Memory B cell (primary cell): Measurements from ENCODE around the gene PPME1.

Experiments used
- ATAC-seq: fragments of 150-1000 bp; cut with Tn5 transposase; 2 replicates; pipeline ENCODE4 v1.10.0; 2021; ENCODE audit warnings: low read depth, mild to moderate bottlenecking, moderate library complexity
- DNase-seq, 2 donors: peaks; one replicate each; pipeline ENCODE4 v3.0.0; 2022; ENCODE audit warnings: low spot score in 2 of 2
- H3K27ac Mint-ChIP-seq: one replicate; pipeline ENCODE4 v1.8.0; 2022; ENCODE audit warnings: mild to moderate bottlenecking, moderate library complexity, mixed read lengths
- H3K27me3 Mint-ChIP-seq: one replicate; pipeline ENCODE4 v1.8.0; 2022; ENCODE audit warnings: mixed read lengths
- H3K36me3 Mint-ChIP-seq: one replicate; pipeline ENCODE4 v1.8.0; 2022; ENCODE audit warnings: mild to moderate bottlenecking, mixed read lengths
- H3K4me1 Mint-ChIP-seq: one replicate; pipeline ENCODE4 v1.8.0; 2022; ENCODE audit warnings: mixed read lengths
- H3K4me3 Mint-ChIP-seq: one replicate; pipeline ENCODE4 v1.8.0; 2022; ENCODE audit warnings: mild to moderate bottlenecking, moderate library complexity, mixed read lengths
- H3K9me3 Mint-ChIP-seq: one replicate; pipeline ENCODE4 v1.8.0; 2022; ENCODE audit warnings: mixed read lengths

Gene PPME1

DNA sequence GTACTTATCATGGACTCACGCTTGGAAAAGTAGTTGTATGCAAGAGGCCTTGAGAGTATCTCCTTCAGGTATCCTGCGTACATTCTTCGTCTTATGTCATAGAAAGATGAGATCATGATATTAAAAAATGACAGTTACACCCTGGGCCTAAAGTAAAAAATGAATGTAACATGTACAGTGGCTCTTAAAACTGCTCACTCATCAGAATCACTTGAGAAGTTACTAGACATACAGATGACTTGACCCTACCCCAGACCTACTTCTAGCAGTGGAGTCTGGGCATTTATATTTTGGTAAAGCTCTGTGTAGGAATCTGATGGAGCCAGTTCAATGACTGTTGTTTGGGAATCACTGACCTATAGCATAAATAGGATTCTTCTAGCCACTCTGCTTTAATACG is 54.5 kb downstream of the PPME1 start:
- Mint-ChIP-seq H3K27ac (no peak overlapping the region), H3K9me3 (no peaks in the 10 kb centered on the region)

DNA sequence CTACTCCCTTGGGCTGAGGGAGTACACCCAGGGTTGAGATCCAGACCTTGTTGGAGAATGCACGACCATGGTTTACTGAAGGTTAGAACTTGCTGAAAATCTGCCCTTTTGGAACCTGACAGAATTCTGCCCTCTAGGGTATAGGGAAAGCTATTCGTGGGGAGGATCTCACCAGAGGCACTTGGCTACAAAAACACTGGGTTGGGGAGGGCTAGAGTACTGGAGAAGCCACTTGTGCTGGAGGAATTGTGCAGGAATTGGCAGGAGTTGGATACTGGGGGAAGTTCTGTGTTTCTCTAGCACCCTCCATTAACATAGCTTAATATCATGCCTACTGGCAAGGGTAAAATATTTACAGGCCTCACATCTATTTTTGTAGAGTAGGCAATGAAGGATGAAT is 55.8 kb downstream of the PPME1 start:
- H3K4me3 Mint-ChIP-seq, result no peak overlapping the region
- peaks cover 11% of the 10 kb centered on the region for H3K36me3 Mint-ChIP-seq
- no peak overlapping the region for H3K27ac Mint-ChIP-seq
- no peaks in the 10 kb centered on the region for H3K9me3 Mint-ChIP-seq
- no peaks in the 10 kb centered on the region for H3K27me3 Mint-ChIP-seq
- H3K4me1 Mint-ChIP-seq, result no peaks in the 10 kb centered on the region
- no peak for DNase-seq
- ATAC-seq, result no peak

More for the DNA sequence above, 54.5 kb downstream of the PPME1 start:
- no peaks in the 10 kb centered on the region for H3K27me3 Mint-ChIP-seq
- DNase-seq, result no peak
- no peak overlapping the region for H3K4me3 Mint-ChIP-seq
- no peaks in the 10 kb centered on the region for H3K4me1 Mint-ChIP-seq
- ATAC-seq, result no peak
- H3K36me3 Mint-ChIP-seq, result peaks cover 11% of the 10 kb centered on the region

DNA sequence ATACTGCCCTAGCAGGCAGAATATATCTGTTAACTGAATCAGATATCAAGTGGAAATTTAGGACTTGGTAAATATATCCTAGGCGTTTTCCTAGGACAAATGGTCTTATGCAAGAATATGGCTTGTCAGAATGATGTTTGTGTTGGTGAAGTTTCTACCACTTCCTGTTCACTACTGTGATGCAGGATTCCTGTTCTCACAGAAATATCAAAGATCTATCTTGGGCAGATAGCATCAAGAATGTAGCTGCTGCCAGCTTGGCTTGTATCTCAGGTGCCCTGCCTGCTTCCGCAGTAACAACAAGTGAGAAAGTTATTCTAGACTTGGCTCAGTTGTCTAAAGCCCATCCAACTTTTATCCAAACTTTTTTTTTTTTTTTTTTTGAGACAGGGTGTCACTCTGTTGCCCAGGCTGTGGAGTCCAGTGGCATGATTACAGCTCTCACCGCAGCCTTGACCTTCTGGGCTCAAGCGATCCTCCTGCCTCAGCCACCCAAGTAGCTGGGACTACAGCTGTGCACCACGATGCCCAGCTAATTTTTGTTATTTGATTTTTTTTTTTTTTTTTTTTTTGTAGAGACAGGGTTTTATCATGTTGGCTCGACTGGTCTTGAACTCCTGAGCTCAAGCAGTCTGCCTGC is 61.3 kb downstream of the PPME1 start:
- H3K27ac Mint-ChIP-seq, result no peak overlapping the region
- no peak for ATAC-seq
- H3K36me3 Mint-ChIP-seq, result peaks cover 6% of the 10 kb centered on the region
- no peaks in the 10 kb centered on the region for H3K4me1 Mint-ChIP-seq
- no peaks in the 10 kb centered on the region for H3K27me3 Mint-ChIP-seq
- H3K9me3 Mint-ChIP-seq, result no peaks in the 10 kb centered on the region
- no peak for DNase-seq
- H3K4me3 Mint-ChIP-seq, result no peak overlapping the region

DNA sequence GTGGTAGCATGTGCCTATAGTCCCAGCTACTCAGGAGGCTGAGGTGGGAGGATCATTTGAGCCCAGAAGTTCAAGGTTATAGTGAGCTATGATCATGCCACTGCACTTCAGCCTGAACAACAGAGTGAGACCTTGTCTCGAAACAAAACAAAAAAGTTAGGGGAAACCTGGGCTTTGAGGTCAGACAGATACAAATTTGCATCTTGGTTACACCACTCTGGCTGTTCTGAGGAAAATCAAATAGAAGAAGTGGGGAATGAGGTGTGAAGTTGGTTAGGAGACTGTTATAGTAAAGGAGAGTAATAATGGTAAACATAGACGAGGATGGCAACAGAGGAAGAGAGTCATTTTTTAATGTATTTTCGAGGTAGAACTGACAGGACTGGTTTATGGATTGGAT is 62.6 kb downstream of the PPME1 start:
- Mint-ChIP-seq H3K36me3 (peaks cover 7% of the 10 kb centered on the region), H3K4me1 (no peaks in the 10 kb centered on the region)

DNA sequence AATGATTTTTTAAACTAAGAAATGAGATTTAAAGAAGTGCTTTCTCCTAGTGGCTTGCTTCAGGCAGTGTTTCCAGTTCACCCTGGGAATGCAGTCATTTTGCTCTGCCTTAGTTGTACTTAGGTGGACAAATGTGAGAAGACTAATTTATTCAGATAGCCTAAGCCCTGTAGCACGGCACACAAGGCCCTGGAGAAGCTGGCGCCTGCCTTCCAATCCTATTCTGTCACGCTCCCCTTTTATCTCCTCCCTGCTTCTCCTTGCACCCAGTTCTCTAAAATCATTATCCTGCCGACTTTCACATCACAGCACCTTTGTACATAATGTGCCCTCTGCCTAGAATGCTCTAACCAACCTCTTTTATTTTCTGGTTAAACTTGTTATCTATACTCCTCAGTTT is 64.0 kb downstream of the PPME1 start:
- no peak for DNase-seq
- Mint-ChIP-seq H3K36me3 (peaks cover 16% of the 10 kb centered on the region), H3K9me3 (peaks cover 1% of the 10 kb centered on the region), H3K27ac (no peak overlapping the region), H3K4me3 (no peak overlapping the region), H3K4me1 (no peaks in the 10 kb centered on the region), H3K27me3 (no peaks in the 10 kb centered on the region)
- ATAC-seq, result no peak

More for the DNA sequence above, 62.6 kb downstream of the PPME1 start:
- no peaks in the 10 kb centered on the region for H3K27me3 Mint-ChIP-seq
- DNase-seq (no peak), ATAC-seq (no peak)
- H3K27ac Mint-ChIP-seq, result no peak overlapping the region
- no peaks in the 10 kb centered on the region for H3K9me3 Mint-ChIP-seq
- no peak overlapping the region for H3K4me3 Mint-ChIP-seq

DNA sequence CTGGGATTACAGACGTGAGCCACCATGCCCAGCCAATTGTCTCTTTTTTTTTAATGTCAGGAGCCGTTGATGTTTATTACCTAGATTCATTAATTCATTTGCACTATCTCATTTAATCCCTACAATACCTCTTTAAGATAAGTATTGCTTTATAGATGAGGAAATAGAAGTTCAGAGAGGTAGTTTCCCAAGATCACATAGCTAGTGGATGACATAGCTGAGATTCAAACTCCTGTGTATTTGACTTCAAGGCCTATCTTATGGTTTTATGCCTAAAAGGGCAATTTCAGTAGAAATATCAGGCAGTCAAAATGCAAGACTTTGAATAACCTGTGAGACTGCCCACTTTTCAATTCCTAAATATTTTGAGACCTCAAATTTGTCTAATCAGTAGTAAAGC is 66.5 kb downstream of the PPME1 start:
- H3K4me3 Mint-ChIP-seq, result no peak overlapping the region
- H3K9me3 Mint-ChIP-seq, result peaks cover 1% of the 10 kb centered on the region
- peaks cover 20% of the 10 kb centered on the region for H3K36me3 Mint-ChIP-seq
- H3K4me1 Mint-ChIP-seq, result no peaks in the 10 kb centered on the region
- H3K27me3 Mint-ChIP-seq, result no peaks in the 10 kb centered on the region
- no peak overlapping the region for H3K27ac Mint-ChIP-seq
- ATAC-seq (no peak), DNase-seq (no peak)

DNA sequence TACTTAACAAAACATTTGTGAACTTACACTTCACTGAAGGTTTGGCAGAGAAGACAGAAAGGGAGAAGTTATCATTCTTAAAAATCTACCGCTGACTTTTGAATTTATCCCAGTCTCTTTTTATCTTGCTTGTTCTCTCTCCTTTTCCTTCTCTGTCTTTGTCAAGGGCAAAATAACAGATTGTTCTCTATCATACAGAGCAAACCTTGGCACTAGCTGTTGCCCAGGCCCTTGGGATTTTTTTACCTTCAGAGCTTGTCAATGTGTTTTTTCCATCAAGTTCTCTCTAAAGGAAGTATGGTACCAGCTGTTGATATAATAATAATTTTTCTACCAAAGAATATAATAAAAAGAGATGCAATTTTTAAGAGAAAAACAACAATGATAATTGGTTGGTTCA is 67.2 kb downstream of the PPME1 start:
- Mint-ChIP-seq H3K36me3 (peaks cover 20% of the 10 kb centered on the region), H3K4me1 (no peaks in the 10 kb centered on the region), H3K27me3 (no peaks in the 10 kb centered on the region), H3K9me3 (peaks cover 1% of the 10 kb centered on the region), H3K4me3 (no peak overlapping the region), H3K27ac (no peak overlapping the region)
- DNase-seq (no peak), ATAC-seq (no peak)

DNA sequence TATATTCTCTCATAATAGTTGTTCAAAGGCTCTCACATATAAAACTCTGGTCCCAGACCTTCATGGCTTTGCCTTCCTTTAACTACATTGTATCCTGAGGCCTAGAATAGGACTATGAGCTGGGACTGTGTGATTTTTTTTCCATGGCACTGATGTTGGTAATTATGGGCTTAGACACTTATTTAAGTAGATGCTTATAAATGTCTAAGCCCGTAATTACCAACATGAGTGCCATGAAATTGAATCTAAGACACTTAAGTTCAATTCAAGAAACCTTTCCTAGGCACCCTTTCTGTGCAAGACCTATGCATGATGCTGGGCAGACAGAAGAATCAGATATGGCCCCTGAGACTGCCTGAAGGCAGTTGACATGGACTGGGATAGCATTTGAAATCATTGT is 77.4 kb downstream of the PPME1 start:
- Mint-ChIP-seq H3K9me3 (no peaks in the 10 kb centered on the region), H3K27me3 (no peaks in the 10 kb centered on the region), H3K4me3 (no peak overlapping the region), H3K4me1 (no peaks in the 10 kb centered on the region), H3K27ac (no peak overlapping the region), H3K36me3 (peaks cover 22% of the 10 kb centered on the region)
- DNase-seq, result no peak
- no peak for ATAC-seq

DNA sequence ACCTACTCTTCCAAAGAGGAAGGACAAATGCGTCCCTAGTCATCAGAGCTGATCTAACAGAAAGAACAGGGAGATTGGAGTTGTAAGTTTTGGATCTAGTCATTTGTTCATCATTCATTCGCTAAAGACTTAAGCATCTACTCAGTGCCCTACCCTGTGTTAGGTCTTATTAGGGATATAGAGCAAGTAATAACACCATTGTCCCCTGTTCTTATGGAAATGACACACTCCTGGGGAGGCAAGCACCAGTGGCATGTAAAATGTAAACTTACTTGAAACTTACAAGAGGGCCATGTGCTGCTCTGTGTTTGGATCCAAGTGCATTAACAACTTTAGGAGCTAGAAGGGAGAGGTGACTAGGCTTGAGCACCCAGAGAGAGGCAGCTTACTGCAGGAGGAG is 78.4 kb downstream of the PPME1 start:
- H3K36me3 Mint-ChIP-seq, result peaks cover 22% of the 10 kb centered on the region
- DNase-seq (no peak), ATAC-seq (no peak)
- no peaks in the 10 kb centered on the region for H3K4me1 Mint-ChIP-seq
- no peaks in the 10 kb centered on the region for H3K9me3 Mint-ChIP-seq
- no peak overlapping the region for H3K27ac Mint-ChIP-seq
- no peaks in the 10 kb centered on the region for H3K27me3 Mint-ChIP-seq
- no peak overlapping the region for H3K4me3 Mint-ChIP-seq

DNA sequence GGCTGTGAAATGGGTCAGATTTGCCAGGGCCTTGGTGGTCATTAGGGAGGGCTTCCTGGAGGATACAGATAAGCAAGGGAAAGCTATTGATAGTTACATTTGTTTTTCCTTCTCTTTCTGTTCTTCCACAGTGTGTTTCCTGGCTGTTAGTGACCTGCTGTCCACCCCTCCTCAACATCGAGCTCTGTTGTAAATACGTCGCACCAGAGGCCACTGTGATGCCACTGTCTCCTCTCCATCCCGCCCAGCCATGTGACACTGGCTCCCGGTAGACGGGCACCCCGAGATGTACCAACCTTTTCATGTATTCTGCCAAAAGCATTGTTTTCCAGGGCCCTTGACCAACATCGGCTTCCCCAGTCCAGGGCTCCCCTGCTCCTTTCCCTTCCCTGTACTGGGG is 82.3 kb downstream of the PPME1 start:
- no peaks in the 10 kb centered on the region for H3K27me3 Mint-ChIP-seq
- peaks cover 16% of the 10 kb centered on the region for H3K36me3 Mint-ChIP-seq
- ATAC-seq, result no peak
- no peaks in the 10 kb centered on the region for H3K4me1 Mint-ChIP-seq
- DNase-seq, result no peak
- H3K9me3 Mint-ChIP-seq, result no peaks in the 10 kb centered on the region
- no peak overlapping the region for H3K4me3 Mint-ChIP-seq
- H3K27ac Mint-ChIP-seq, result no peak overlapping the region

DNA sequence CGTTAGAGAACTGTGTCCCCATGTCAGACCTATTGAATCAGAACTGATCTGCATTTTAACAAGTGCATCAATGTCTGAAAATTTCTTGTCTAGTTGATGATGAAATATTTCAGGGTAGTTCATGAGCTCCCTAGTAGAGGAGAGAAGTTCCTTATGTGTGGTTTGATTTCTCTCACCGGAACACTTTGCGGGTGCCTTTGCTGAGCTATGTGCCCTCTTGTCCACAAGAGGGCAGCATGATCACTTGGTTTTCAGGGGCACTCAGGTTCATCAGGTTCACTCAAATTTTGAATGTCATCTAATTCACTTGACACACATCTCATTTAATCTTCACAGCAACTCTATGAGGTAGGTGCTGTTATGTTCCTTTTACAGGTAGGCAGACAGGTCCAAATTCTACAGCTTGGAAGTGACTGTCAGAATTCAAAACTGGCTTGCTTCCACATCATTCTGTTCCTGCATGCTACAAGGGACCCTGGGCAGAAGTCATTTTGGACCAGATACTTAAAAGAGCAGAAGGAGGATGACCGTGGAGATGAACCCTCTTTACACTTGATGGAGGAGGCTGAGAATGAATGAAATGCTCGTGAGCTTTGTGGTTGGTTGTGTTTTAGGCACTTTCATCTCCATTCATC is 84.8 kb downstream of the PPME1 start:
- peaks cover 6% of the 10 kb centered on the region for H3K36me3 Mint-ChIP-seq
- H3K27me3 Mint-ChIP-seq, result no peaks in the 10 kb centered on the region
- no peaks in the 10 kb centered on the region for H3K4me1 Mint-ChIP-seq
- peak; percentile 38 to 57 for DNase-seq
- no peak overlapping the region for H3K4me3 Mint-ChIP-seq
- no peak overlapping the region for H3K27ac Mint-ChIP-seq
- peaks cover 1% of the 10 kb centered on the region for H3K9me3 Mint-ChIP-seq
- ATAC-seq, result peak; percentile 80

DNA sequence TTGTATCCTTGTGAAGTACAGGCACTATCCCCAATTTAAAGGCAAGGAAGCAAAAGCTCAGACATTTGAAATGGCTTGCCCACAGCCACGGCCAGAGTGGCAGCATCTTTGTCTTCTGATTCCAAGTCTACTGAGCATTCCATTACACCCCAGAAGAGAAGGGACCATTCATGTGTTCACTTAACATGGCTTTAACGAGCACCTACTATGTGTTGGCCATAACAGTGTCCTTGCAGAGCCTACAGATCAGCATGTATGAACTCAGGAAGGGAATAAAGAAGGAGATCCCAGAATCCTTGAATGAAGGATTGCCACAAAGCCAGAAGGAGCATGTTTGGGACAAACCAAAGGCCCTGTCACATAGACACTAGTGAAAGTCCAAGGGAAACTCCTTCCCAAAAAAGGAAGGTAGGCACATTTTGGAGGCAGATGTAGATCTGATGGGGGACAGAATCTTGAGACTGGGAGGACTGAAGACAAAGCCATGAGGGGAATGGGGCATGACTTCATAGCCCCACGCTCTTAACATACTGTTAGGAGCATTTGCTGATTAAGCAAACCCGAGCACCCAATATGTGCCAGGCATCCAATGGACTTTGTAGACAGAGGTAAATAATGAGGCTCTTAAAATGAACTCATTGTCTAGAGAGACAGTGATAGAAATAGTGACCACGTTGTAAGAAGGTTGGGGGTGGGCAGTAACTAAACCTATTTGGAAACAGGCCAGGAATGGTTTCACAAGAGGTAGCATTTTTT is 85.5 kb downstream of the PPME1 start:
- peaks cover 6% of the 10 kb centered on the region for H3K36me3 Mint-ChIP-seq
- DNase-seq (no peak), ATAC-seq (no peak)
- no peak overlapping the region for H3K4me3 Mint-ChIP-seq
- H3K9me3 Mint-ChIP-seq, result peaks cover 4% of the 10 kb centered on the region
- H3K27me3 Mint-ChIP-seq, result no peaks in the 10 kb centered on the region
- no peak overlapping the region for H3K27ac Mint-ChIP-seq
- no peaks in the 10 kb centered on the region for H3K4me1 Mint-ChIP-seq

DNA sequence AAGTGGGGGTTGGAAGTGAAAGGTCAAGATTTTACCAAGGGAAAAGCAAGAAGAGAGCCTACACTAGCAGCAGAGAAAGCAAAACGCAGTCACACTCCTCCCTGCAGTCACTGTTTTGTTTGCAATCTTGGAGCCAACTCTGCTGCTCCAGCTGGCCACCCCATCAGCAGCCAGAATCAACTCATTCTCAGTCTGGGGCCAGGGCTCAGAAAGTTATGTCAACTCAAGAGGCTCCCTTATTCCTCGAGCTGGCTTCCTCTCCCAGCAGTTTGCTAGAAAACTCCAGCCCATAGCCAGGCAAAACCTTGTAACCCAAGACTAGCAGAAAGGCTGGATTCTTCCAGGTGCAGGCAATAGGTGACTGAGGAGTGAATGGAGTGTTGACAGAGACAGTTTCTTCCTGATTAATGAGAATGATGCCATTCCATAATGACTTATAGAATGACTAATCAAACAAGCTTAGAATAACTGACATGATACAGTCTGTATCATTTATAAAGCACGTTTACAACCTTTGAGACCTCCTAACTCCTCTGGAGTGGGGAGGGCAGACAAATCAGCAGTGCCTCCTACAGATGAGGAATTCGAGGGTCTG is 87.0 kb downstream of the PPME1 start:
- peaks cover 6% of the 10 kb centered on the region for H3K27me3 Mint-ChIP-seq
- DNase-seq (no peak), ATAC-seq (no peak)
- H3K36me3 Mint-ChIP-seq, result peaks cover 6% of the 10 kb centered on the region
- peaks cover 4% of the 10 kb centered on the region for H3K9me3 Mint-ChIP-seq
- no peak overlapping the region for H3K4me3 Mint-ChIP-seq
- H3K27ac Mint-ChIP-seq, result no peak overlapping the region
- no peaks in the 10 kb centered on the region for H3K4me1 Mint-ChIP-seq

DNA sequence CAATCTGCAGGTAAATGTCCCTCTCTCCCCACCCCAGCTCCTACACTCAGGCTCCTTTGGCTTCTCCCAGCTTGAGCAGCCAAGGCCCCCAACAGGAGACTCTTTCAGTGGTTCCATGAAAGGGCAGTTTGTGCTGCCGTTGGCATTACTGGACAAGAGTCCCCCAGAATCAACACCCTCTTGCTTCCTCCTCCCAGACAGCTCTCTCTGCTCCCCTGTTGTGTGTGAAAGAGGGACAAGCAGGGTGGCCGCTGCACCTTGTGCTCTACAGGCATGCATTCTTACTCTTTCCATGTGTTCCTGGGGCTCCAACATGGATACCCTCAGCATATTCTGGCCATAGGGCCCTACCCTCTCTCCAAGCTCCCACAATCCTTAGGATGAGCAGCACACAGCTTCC is 91.6 kb downstream of the PPME1 start:
- Mint-ChIP-seq H3K27ac (no peak overlapping the region), H3K4me3 (no peak overlapping the region), H3K4me1 (no peaks in the 10 kb centered on the region), H3K27me3 (peaks cover 8% of the 10 kb centered on the region), H3K36me3 (no peaks in the 10 kb centered on the region), H3K9me3 (peaks cover 4% of the 10 kb centered on the region)
- DNase-seq (no peak), ATAC-seq (no peak)
